ENCODE results near the gene PCNX3. TPM values are rescaled to one million over a fixed set of nuclear protein-coding genes. Genes with fewer than 3 reads are reported as not detected.
A peak's percentile ranks its signal among the peaks of the same experiment; 100 is the strongest.

The PCNX3 gene
- total and polyA plus RNA-seq, 12 donors, result 9.0 to 45.0 (median 33.4) TPM

GRCh38 chr11:65571420-65571819 lies 44.2 kb upstream of the PCNX3 start:
- peaks cover 0 to 3% of the 10 kb centered on the region in 2 donors for H3K36me3 ChIP-seq (replicated peaks in 1 of 2)
- intact Hi-C loops (cut with DNase I), result loop anchor here in 1 of 2 donors (5.0 kb wide), 1 partner anchor 41 kb away; the partner anchor contains the start of gene MAP3K11
- H3K9me3 ChIP-seq (replicated peaks in 1 of 3), result no peaks in the 10 kb centered on the region
- H3K27ac ChIP-seq, result peak overlapping the region in 3 of 5 donors; percentile 9 to 97 (median 94)
- H3K4me1 ChIP-seq (replicated peaks in 1 of 2), result peaks cover 49 to 64% of the 10 kb centered on the region in 2 donors
- TF ChIP-seq CTCF (IDR thresholded peaks at IDR 0.05) (no peak), POLR2A (IDR thresholded peaks at IDR 0.05) (no peak)
- H3K4me3 ChIP-seq, result no peak overlapping the region
- H3K27me3 ChIP-seq, result no peaks in the 10 kb centered on the region
- no peak for DNase-seq
- 73 to 77% (median 75%) methylated on average over 3 to 9 of the region's 9 CpGs for WGBS, 4 donors

GRCh38 chr11:65571940-65572339 lies 43.6 kb upstream of the PCNX3 start:
- no peaks in the 10 kb centered on the region for H3K27me3 ChIP-seq
- 6 to 9% (median 8%) methylated on average over 11 of the region's 11 CpGs for WGBS, 4 donors
- H3K27ac ChIP-seq, result peak overlapping the region; percentile 9 to 96 (median 71)
- peaks cover 0 to 3% of the 10 kb centered on the region in 2 donors for H3K36me3 ChIP-seq (replicated peaks in 1 of 2)
- peak overlapping the region in 2 of 4 donors; percentile 19 to 63 for H3K4me3 ChIP-seq
- peaks cover 48 to 66% of the 10 kb centered on the region in 2 donors for H3K4me1 ChIP-seq (replicated peaks in 1 of 2)
- DNase-seq, result peak in 2 of 7 donors; percentile 43 to 44
- H3K9me3 ChIP-seq (replicated peaks in 1 of 3), result no peaks in the 10 kb centered on the region
- TF ChIP-seq POLR2A (IDR thresholded peaks at IDR 0.05), result no peak
- TF ChIP-seq CTCF (IDR thresholded peaks at IDR 0.05), result peak in 5 of 6 experiments; percentile 23 to 45 (median 35)
- intact Hi-C loops (cut with DNase I), result loop anchor here in 1 of 2 donors (5.0 kb wide), 1 partner anchor 40 kb away; the partner anchor contains the start of gene MAP3K11

GRCh38 chr11:65572356-65573051 lies 43.1 kb upstream of the PCNX3 start, which contains the start of gene FAM89B:
Gene FAM89B (plus strand): TSS chr11:65572538. CDS start chr11:65572670, 132 bp downstream.
- Histone ChIP-seq H3K4me3 (peak within 1 kb of the TSS in 2 of 4 donors; percentile 19 to 63), H3K4me1 (replicated peaks in 1 of 2) (peaks cover 51 to 72% of the 10 kb centered on the region in 2 donors), H3K36me3 (replicated peaks in 1 of 2) (peaks cover 0 to 3% of the 10 kb centered on the region in 2 donors), H3K27ac (peak within 1 kb of the TSS; percentile 9 to 97 (median 71)), H3K9me3 (replicated peaks in 1 of 3) (no peaks in the 10 kb centered on the region), H3K27me3 (no peaks in the 10 kb centered on the region)
- 0% methylated on average over 10 to 86 of the region's 86 CpGs for WGBS, 4 donors
- DNase-seq, result peak; percentile 92 to 96 (median 93)
- intact Hi-C loops (cut with DNase I), result loop anchor here in 1 of 2 donors (5.0 kb wide), 1 partner anchor 40 kb away; the partner anchor contains the start of gene MAP3K11
- TF ChIP-seq POLR2A (IDR thresholded peaks at IDR 0.05) (peak; percentile 63 to 66), CTCF (IDR thresholded peaks at IDR 0.05) (peak in 1 of 6 experiments; percentile 14)

GRCh38 chr11:65573391-65574079 lies 42.0 kb upstream of the PCNX3 start:
- H3K36me3 ChIP-seq (replicated peaks in 1 of 2), result peaks cover 0 to 3% of the 10 kb centered on the region in 2 donors
- no peaks in the 10 kb centered on the region for H3K9me3 ChIP-seq (replicated peaks in 1 of 3)
- peak overlapping the region in 1 of 4 donors; percentile 63 for H3K4me3 ChIP-seq
- TF ChIP-seq CTCF (IDR thresholded peaks at IDR 0.05) (no peak), POLR2A (IDR thresholded peaks at IDR 0.05) (no peak)
- DNase-seq, result peak in 6 of 7 donors; percentile 46 to 75 (median 56)
- intact Hi-C loops (cut with DNase I), result loop anchor here in 1 of 2 donors (5.0 kb wide), 1 partner anchor 39 kb away; the partner anchor contains the start of gene MAP3K11
- no peaks in the 10 kb centered on the region for H3K27me3 ChIP-seq
- 22 to 33% (median 31%) methylated on average over 5 to 22 of the region's 22 CpGs for WGBS, 4 donors
- H3K4me1 ChIP-seq (replicated peaks in 1 of 2), result peaks cover 51 to 66% of the 10 kb centered on the region in 2 donors
- H3K27ac ChIP-seq, result peak overlapping the region in 4 of 5 donors; percentile 44 to 96 (median 82)
